Hepatocyte (in vitro differentiated cells): ENCODE results near the gene EFEMP2. TPM values are rescaled to one million over a fixed set of nuclear protein-coding genes. Genes with fewer than 3 reads are reported as not detected.
A peak's percentile ranks its signal among the peaks of the same experiment; 100 is the strongest.

Source experiments
- DNase-seq: peaks from one replicate; pipeline ENCODE4 v3.0.0-alpha.2; 2016; ENCODE audit warnings: low spot score
- H2AFZ ChIP-seq: fragments of 200-600 bp; sonication (generic); 2 replicates; pipeline ENCODE4 v1.6.0; 2016; ENCODE audit warnings: antibody characterized with exemption, mild to moderate bottlenecking
- H3K27ac ChIP-seq: fragments of 200-600 bp; sonication (generic); 2 replicates; pipeline ENCODE4 v1.5.1; 2016; ENCODE audit warnings: mild to moderate bottlenecking
- H3K27me3 ChIP-seq: fragments of 200-600 bp; sonication (generic); 2 replicates; pipeline ENCODE4 v1.6.1; 2016
- H3K36me3 ChIP-seq: fragments of 200-600 bp; sonication (generic); replicated peaks from 2 replicates; pipeline ENCODE4 v1.5.1; 2016; ENCODE audit warnings: low read depth; ENCODE audit not compliant: insufficient read depth
- H3K4me1 ChIP-seq: fragments of 200-600 bp; sonication (generic); 2 replicates; pipeline ENCODE4 v1.5.1; 2016; ENCODE audit warnings: mild to moderate bottlenecking, moderate library complexity; ENCODE audit not compliant: insufficient read depth
- H3K4me2 ChIP-seq: fragments of 200-600 bp; sonication (generic); 2 replicates; pipeline ENCODE4 v1.6.0; 2016
- H3K4me3 ChIP-seq: fragments of 200-600 bp; sonication (generic); 2 replicates; pipeline ENCODE4 v1.5.1; 2016; ENCODE audit warnings: mild to moderate bottlenecking
- H3K79me2 ChIP-seq: fragments of 200-600 bp; sonication (generic); 2 replicates; pipeline ENCODE4 v1.6.0; 2017; ENCODE audit warnings: mild to moderate bottlenecking
- H3K9me2 ChIP-seq: fragments of 200-600 bp; sonication (generic); replicated peaks from 2 replicates; pipeline ENCODE4 v1.6.0; 2017; ENCODE audit warnings: mild to moderate bottlenecking; ENCODE audit not compliant: insufficient read depth
- H3K9me3 ChIP-seq: fragments of 200-600 bp; sonication (generic); 2 replicates; pipeline ENCODE4 v1.5.1; 2016; ENCODE audit warnings: low read depth, mild to moderate bottlenecking
- H4K20me1 ChIP-seq: fragments of 200-600 bp; sonication (generic); 2 replicates; pipeline ENCODE4 v1.6.0; 2016; ENCODE audit warnings: mild to moderate bottlenecking; ENCODE audit not compliant: insufficient read depth, poor library complexity, severe bottlenecking
- CTCF ChIP-seq: fragments of 200-600 bp; sonication (generic); IDR thresholded peaks from 2 replicates; pipeline ENCODE4 v1.5.1; 2016; ENCODE audit warnings: antibody characterized with exemption, mild to moderate bottlenecking; ENCODE audit not compliant: poor library complexity
- EZH2 ChIP-seq: fragments of 200-600 bp; sonication (generic); IDR thresholded peaks from 2 replicates; pipeline ENCODE4 v1.6.1; 2016; ENCODE audit warnings: antibody characterized with exemption, mild to moderate bottlenecking, borderline replicate concordance
- EZH2phosphoT487 ChIP-seq: fragments of 200-600 bp; sonication (generic); IDR thresholded peaks from one replicate; pipeline ENCODE4 v1.6.1; 2018; ENCODE audit warnings: antibody characterized with exemption, mild to moderate bottlenecking, low read depth, moderate library complexity; ENCODE audit not compliant: unreplicated experiment, severe bottlenecking
- WGBS: methylation state at CpG from one replicate; pipeline ENCODE4 v1.1.6; 2016; ENCODE audit warnings: low lambda C conversion rate; ENCODE audit errors: missing lambda C conversion rate; 5-methylcytosine and 5-hydroxymethylcytosine counted together
- polyA plus RNA-seq: library from polyadenylated mRNA; unstranded; fragments of >200 nt; fragmentation: Nextera tagmentation; extraction: Ambion mirVana; gene quantifications from 2 replicates; pipeline ENCODE4 v1.2.1, GENCODE V29; 2016
- total RNA-seq: library from RNA; depleted of rRNA; stranded (reverse); fragments of >200 nt; gene quantifications from 2 replicates; pipeline ENCODE4 v1.2.3, GENCODE V29; 2014

The EFEMP2 gene
- total and polyA plus RNA-seq, 2 experiments from 2014 or later: 65.2 to 197 TPM

GRCh38 chr11:65890324-65891218, 18.0 kb upstream of the EFEMP2 start, which contains the start of gene CCDC85B:
Gene CCDC85B, plus strand, starts transcription at chr11:65890673. Its CDS starts 111 bp downstream, at chr11:65890784.
- 1% methylated on average over 73 of the region's 94 CpGs for WGBS
- H3K36me3 ChIP-seq: no peaks in the 10 kb centered on the region
- peaks cover 43% of the 10 kb centered on the region for H3K4me1 ChIP-seq
- peak within 1 kb of the TSS; percentile 71 for H3K4me3 ChIP-seq
- no peaks in the 10 kb centered on the region for H3K9me2 ChIP-seq
- DNase-seq: peak; percentile 98
- peak within 1 kb of the TSS; percentile 92 for H3K4me2 ChIP-seq
- no peaks in the 10 kb centered on the region for H3K27me3 ChIP-seq
- TF ChIP-seq EZH2: no peak
- peak; percentile 32 for TF ChIP-seq CTCF
- no peak for TF ChIP-seq EZH2phosphoT487
- H3K79me2 ChIP-seq: peaks cover 25% of the 10 kb centered on the region
- H3K27ac ChIP-seq: peak within 1 kb of the TSS; percentile 98
- no peaks in the 10 kb centered on the region for H4K20me1 ChIP-seq
- H2AFZ ChIP-seq: peak within 1 kb of the TSS; percentile 57
- H3K9me3 ChIP-seq: no peaks in the 10 kb centered on the region

GRCh38 chr11:65888163-65888814, 15.7 kb upstream of the EFEMP2 start, which contains the start of gene FIBP:
Gene FIBP, minus strand, starts transcription at chr11:65888471. Its CDS starts 53 bp downstream, at chr11:65888418.
- Histone ChIP-seq H3K36me3 (no peaks in the 10 kb centered on the region), H3K27ac (peak within 1 kb of the TSS; percentile 98), H2AFZ (peak within 1 kb of the TSS; percentile 84), H3K79me2 (peaks cover 32% of the 10 kb centered on the region), H4K20me1 (no peaks in the 10 kb centered on the region), H3K9me2 (no peaks in the 10 kb centered on the region), H3K4me2 (peak within 1 kb of the TSS; percentile 98), H3K9me3 (no peaks in the 10 kb centered on the region), H3K27me3 (no peaks in the 10 kb centered on the region), H3K4me3 (peak within 1 kb of the TSS; percentile 86), H3K4me1 (peaks cover 43% of the 10 kb centered on the region)
- WGBS: under 1% methylated on average over 42 of the region's 57 CpGs
- DNase-seq: peak; percentile 98
- TF ChIP-seq CTCF: peak; percentile 84
- no peak for TF ChIP-seq EZH2phosphoT487
- no peak for TF ChIP-seq EZH2

- no peaks in the 10 kb centered on the region for H3K9me3 ChIP-seq
- H3K4me1 ChIP-seq: peaks cover 43% of the 10 kb centered on the region
- TF ChIP-seq CTCF: no peak
- no peak for TF ChIP-seq EZH2
- peak overlapping the region; percentile 86 for H3K4me3 ChIP-seq
- peak overlapping the region; percentile 98 for H3K4me2 ChIP-seq
- H3K36me3 ChIP-seq: no peaks in the 10 kb centered on the region
- peak overlapping the region; percentile 84 for H2AFZ ChIP-seq
- WGBS: 4% methylated on average over 23 of the region's 23 CpGs
- peak overlapping the region; percentile 92 for H3K27ac ChIP-seq
- peaks cover 32% of the 10 kb centered on the region for H3K79me2 ChIP-seq
- H4K20me1 ChIP-seq: no peaks in the 10 kb centered on the region
- H3K9me2 ChIP-seq: no peaks in the 10 kb centered on the region
- DNase-seq: no peak
- H3K27me3 ChIP-seq: no peaks in the 10 kb centered on the region
Observed at GRCh38 chr11:65887723-65888162, 15.1 kb upstream of the EFEMP2 start.
